HG02970 (cell line): ENCODE data around the gene ZNF619.
A peak's percentile ranks its signal among the peaks of the same experiment; 100 is the strongest.

ENCODE experiments used
- ATAC-seq: cut with Tn5 transposase; IDR thresholded peaks from one replicate; pipeline ENCODE4 v1.9.1; 2021; ENCODE audit warnings: mild to moderate bottlenecking, moderate library complexity, moderate number of reproducible peaks; ENCODE audit not compliant: unreplicated experiment, low FRiP score

ZNF619 gene

GRCh38 chr3:40464339-40465110 lies 12.4 kb upstream of the ZNF619 start:
- ATAC-seq = no peak

GRCh38 chr3:40465111-40465407 lies 11.9 kb upstream of the ZNF619 start:
- no peak for ATAC-seq

DNA sequence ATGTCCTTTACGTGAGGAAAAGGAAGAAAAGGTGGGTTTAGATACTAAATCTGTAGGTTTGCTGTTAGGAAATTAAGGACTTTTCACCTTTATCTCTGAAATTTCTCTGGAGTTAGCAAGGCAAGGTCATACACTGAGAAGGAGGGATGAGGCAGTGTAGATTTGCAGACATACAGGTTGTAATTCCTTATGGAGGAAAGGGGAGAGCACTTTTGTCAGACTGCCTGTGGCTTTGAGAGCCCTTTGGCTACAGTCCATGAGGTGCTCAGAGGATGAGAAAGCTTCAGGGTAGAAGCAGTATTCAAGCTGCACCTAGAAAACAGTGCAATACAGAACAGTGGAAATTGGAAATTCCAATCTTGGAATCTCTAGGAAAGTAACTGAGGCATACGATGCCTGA lies 11.5 kb upstream of the ZNF619 start:
- ATAC-seq = no peak

- no peak for ATAC-seq
These were observed 8.9 kb upstream of the ZNF619 start for GRCh38 chr3:40468018-40468417.

DNA sequence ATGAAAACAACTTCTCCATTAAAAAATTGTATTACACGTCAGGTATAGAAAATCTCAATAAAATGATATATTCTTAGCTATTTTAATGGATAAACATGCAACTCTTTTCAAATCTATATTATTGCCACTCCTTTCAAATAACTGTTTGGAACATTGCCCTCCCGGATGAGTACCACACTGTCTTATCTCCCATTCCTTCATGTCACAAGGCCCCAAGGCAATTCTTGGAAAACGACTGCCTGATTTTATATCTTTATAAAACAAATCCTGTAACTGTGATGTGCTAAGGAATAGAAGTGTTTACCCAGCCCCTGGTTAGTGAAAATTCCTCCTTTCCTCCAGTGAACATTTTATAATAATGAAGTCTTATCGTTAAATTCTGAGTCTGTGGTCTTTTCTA lies 6.2 kb upstream of the ZNF619 start:
- ATAC-seq = no peak

GRCh38 chr3:40477666-40478065 lies 744 bp downstream of the ZNF619 start:
- ATAC-seq = no peak

DNA sequence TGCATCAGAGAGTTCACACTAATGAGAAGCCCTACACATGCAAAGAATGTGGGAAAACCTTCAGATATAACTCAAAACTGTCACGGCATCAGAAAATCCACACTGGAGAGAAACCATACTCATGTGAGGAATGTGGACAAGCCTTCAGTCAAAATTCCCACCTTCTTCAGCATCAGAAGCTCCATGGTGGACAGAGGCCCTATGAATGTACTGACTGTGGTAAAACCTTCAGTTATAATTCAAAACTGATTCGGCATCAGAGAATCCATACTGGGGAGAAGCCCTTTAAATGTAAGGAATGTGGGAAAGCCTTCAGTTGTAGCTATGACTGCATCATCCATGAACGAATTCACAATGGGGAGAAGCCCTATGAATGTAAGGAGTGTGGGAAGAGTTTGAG lies 10.2 kb downstream of the ZNF619 start:
- ATAC-seq = no peak

GRCh38 chr3:40490916-40491315 lies 14.0 kb downstream of the ZNF619 start:
- no peak for ATAC-seq

DNA sequence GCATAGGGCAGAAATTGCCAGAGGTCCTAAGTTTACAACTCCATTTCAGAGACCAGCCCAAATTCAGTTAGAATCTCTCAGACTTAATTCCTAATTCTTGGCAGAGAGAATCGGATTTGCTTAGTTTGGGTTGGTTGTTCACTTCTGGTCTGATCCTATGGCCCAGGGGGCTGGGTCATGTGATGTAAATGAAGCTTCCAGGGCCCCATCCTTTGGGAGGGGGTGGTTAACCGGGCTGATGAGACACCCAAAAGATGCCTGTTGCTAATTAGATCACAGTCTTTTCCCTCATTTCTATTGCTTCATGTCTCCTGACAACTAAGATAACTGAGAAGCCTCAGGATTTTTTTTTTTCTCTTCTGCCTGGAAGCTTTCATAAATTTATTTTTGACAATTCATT lies 17.8 kb downstream of the ZNF619 start:
- ATAC-seq = no peak

- no peak for ATAC-seq
These were observed 20.4 kb downstream of the ZNF619 start for GRCh38 chr3:40497288-40497687.

- no peak for ATAC-seq
These were observed 23.0 kb downstream of the ZNF619 start for GRCh38 chr3:40499952-40500351.

DNA sequence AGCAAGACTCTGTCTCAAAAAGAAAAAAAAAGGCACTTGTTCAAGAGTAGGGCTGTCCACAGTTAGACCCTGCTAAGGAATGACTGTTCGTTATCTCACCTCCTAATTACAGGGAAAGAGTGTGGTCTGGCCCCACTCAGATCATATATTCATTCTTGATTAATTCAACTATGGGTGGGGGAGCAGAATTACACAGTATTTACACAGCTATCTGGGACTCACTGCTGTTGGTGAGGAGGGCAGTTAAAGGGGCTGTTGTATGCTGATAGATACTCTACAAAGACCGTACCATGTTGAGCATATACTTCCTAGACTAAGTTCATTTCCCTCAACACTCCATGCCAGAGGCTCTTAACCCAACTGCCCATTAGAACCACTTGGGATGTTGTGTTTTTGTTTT lies 25.1 kb downstream of the ZNF619 start:
- no peak for ATAC-seq

DNA sequence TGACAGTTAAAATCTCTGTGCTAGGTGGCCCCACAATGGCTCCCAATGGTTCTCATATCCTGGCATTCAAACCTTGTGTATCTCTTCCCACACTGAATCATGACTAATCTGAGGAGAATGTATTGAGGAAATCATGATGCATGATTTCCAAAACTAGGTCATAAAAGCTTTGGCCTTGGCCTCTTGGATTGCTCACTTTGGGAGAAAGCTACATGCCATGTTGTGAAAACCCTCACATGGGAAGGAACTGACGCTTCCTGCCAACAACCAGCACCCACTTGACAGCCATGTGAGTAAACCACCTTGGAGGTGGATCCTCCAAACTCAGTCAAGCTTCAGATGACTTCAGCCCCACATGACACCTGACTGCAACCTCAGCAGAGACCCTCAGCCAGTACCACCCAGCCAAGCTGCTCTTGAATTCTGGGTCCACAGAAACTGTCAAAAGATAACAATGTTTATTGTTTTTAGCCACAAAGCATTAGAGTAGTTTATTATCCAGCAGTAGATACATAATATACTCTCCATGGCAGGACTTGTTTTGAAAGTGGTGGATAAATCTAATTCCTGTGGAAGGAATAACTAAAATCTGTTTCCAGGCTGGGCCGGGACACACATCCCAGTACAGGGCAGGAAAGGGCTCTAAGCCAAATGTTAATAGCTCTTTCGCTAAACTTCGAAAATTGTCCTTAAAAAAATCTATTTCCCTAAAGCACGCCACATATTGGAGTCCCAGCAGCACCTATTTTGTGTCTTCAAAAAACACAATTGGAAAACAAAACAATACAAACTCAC lies 27.9 kb downstream of the ZNF619 start:
- ATAC-seq = no peak

- ATAC-seq = peak; percentile 69
These were observed 28.9 kb downstream of the ZNF619 start, which contains the start of gene ZNF620 for GRCh38 chr3:40505599-40506462. Gene ZNF620 (plus strand): TSS chr3:40506039. CDS start chr3:40506353, 314 bp downstream.

- ATAC-seq = no peak
These were observed 34.3 kb downstream of the ZNF619 start for GRCh38 chr3:40511031-40511718.

DNA sequence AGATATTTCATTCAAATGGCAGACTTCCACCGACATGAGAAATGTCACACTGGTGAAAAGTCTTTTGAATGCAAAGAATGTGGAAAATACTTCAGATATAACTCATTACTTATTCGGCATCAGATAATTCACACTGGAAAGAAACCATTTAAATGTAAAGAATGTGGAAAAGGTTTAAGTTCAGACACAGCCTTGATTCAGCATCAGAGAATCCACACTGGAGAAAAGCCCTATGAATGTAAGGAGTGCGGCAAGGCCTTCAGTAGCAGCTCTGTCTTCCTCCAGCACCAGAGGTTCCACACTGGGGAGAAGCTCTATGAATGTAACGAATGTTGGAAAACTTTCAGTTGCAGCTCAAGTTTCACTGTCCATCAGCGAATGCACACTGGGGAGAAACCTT lies 39.3 kb downstream of the ZNF619 start:
- no peak for ATAC-seq

DNA sequence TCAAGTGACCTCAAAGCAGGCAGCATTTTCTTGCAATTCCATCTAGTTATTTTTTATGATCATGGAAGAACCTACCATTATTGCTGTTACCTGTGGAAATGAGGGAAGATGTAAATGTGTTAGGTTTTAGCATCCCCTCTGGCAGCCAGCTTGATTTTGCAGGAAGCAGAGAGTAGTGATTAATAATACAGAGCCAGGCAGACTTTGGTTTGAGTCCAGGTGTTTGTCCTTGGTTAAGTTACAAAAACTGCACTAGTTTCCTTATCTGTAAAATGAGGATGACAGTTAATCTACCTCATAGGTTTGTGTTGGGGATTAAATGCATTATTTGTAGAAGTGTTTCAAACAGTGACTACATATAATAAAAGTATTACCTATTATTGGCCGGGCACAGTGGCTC lies 41.1 kb downstream of the ZNF619 start:
- no peak for ATAC-seq

- no peak for ATAC-seq
These were observed 41.9 kb downstream of the ZNF619 start for GRCh38 chr3:40518848-40519247.

- ATAC-seq = no peak
These were observed 44.3 kb downstream of the ZNF619 start for GRCh38 chr3:40521254-40521653.

- no peak for ATAC-seq
These were observed 46.9 kb downstream of the ZNF619 start for GRCh38 chr3:40523781-40524180.

GRCh38 chr3:40524222-40524567 lies 47.3 kb downstream of the ZNF619 start:
- ATAC-seq = no peak
